Ascending aorta (tissue), 2 donors: ENCODE measurements around the gene IFNL1. TPM values are rescaled to one million over a fixed set of nuclear protein-coding genes. Genes with fewer than 3 reads are reported as not detected.
"Not testable (repeated sequence)": the region's sequence is repeated elsewhere in the genome, so short reads cannot be mapped to it uniquely, and the experiment has no call there.

Experiments
- DNase-seq, 2 donors: peaks; one replicate each; pipeline ENCODE4 v3.0.0-alpha.2; 2019; ENCODE audit warnings: low spot score in 2 of 2
- H3K27ac ChIP-seq, 2 donors: fragments of 200-600 bp; sonication (generic); one replicate each; pipeline ENCODE4 v1.5.1; 2016 to 2017; ENCODE audit warnings: mild to moderate bottlenecking in 1 of 2
- H3K27me3 ChIP-seq: fragments of 200-600 bp; sonication (generic); one replicate; pipeline ENCODE4 v1.5.1; 2017
- H3K36me3 ChIP-seq, 2 donors: fragments of 200-600 bp; sonication (generic); one replicate each; pipeline ENCODE4 v1.5.1; 2016
- H3K4me1 ChIP-seq, 2 donors: fragments of 200-600 bp; sonication (generic); one replicate each; pipeline ENCODE4 v1.5.1; 2016 to 2017; ENCODE audit warnings: mild to moderate bottlenecking in 1 of 2
- H3K4me3 ChIP-seq, 2 donors: fragments of 200-600 bp; sonication (generic); one replicate each; pipeline ENCODE4 v1.5.1; 2016 to 2017; ENCODE audit warnings: mild to moderate bottlenecking in 1 of 2
- H3K9me3 ChIP-seq, 2 donors: fragments of 200-600 bp; sonication (generic); one replicate each; pipeline ENCODE4 v1.5.1; 2016
- intact Hi-C: fragments of 100-400 bp; cut with DNase I; formaldehyde crosslinking; loops from one replicate; pipeline ENCODE4 v1.15.1; 2023
- total RNA-seq: library from RNA; depleted of rRNA; stranded (reverse); fragments of >200 nt; gene quantifications from one replicate; pipeline ENCODE4 v1.1.0, GENCODE V29; 2016
- TF ChIP-seq, protein P1 (sequence below), 3 experiments: fragments of 200-600 bp in 2 of 3; fragments of 450-650 bp in 1 of 3; sonication (generic) in 2 of 3; IDR thresholded peaks; one replicate each; pipeline ENCODE4 v1.5.1; 2016 to 2019; ENCODE audit warnings: antibody characterized with exemption in 3 of 3, mild to moderate bottlenecking in 1 of 3, moderate library complexity in 1 of 3

Gene IFNL1
- total RNA-seq, 1 donor from 2014 or later, result not detected

DNA sequence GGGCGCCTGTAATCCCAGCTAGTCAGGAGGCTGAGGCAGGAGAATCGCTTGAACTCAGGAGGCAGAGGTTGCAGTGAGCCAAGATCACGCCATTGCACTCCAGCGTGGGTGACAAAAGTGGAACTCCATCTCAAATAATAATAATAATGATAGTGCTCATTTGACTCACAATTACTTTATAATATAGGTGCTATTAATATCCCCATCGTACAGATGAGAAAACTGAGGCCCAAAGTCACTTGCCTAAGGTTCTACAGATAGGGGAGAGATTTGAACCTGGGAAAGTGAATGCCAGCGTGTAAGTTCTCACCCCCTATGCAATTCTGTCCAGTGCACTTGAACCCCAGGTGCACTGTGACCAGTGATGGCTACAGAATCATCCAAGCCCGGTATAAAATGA lies 33.7 kb downstream of the IFNL1 start:
- Histone ChIP-seq H3K9me3 (no peaks in the 10 kb centered on the region), H3K27me3 (no peaks in the 10 kb centered on the region), H3K36me3 (no peaks in the 10 kb centered on the region), H3K4me3 (no peak overlapping the region), H3K4me1 (no peaks in the 10 kb centered on the region), H3K27ac (no peak overlapping the region)
- TF ChIP-seq, protein P1, sequence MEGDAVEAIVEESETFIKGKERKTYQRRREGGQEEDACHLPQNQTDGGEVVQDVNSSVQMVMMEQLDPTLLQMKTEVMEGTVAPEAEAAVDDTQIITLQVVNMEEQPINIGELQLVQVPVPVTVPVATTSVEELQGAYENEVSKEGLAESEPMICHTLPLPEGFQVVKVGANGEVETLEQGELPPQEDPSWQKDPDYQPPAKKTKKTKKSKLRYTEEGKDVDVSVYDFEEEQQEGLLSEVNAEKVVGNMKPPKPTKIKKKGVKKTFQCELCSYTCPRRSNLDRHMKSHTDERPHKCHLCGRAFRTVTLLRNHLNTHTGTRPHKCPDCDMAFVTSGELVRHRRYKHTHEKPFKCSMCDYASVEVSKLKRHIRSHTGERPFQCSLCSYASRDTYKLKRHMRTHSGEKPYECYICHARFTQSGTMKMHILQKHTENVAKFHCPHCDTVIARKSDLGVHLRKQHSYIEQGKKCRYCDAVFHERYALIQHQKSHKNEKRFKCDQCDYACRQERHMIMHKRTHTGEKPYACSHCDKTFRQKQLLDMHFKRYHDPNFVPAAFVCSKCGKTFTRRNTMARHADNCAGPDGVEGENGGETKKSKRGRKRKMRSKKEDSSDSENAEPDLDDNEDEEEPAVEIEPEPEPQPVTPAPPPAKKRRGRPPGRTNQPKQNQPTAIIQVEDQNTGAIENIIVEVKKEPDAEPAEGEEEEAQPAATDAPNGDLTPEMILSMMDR (IDR thresholded peaks at IDR 0.05), result no peak
- no peak for DNase-seq
- intact Hi-C loops, result loop anchor here (5.0 to 10.0 kb wide), 2 partner anchors 145 to 368 kb away; no protein-coding TSS in a partner anchor

DNA sequence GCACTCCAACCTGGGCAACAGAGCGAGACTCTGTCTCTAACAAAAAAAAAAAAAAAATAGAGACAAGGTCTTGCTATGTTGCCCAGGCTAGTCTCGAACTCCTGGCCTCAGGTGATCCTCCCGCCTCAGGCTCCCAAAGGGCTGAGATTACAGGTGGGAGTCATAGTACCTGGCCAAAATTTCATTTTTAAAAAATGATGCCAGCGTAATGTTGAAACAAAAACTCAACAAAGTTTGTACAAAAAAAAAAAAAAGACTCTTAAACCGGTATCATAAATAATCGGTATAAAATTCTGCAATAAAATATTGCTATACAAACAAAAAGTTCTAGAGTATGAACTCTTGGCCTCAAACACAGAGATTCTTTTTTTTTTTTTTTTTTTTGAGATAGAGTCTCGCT lies 36.1 kb downstream of the IFNL1 start:
- no peaks in the 10 kb centered on the region for H3K27me3 ChIP-seq
- TF ChIP-seq, protein P1 (IDR thresholded peaks at IDR 0.05), result no peak
- intact Hi-C loops, result no loop called here
- H3K9me3 ChIP-seq, result no peaks in the 10 kb centered on the region
- DNase-seq, result no peak
- H3K4me1 ChIP-seq, result no peaks in the 10 kb centered on the region
- H3K4me3 ChIP-seq, result no peak overlapping the region
- no peak overlapping the region for H3K27ac ChIP-seq
- no peaks in the 10 kb centered on the region for H3K36me3 ChIP-seq

DNA sequence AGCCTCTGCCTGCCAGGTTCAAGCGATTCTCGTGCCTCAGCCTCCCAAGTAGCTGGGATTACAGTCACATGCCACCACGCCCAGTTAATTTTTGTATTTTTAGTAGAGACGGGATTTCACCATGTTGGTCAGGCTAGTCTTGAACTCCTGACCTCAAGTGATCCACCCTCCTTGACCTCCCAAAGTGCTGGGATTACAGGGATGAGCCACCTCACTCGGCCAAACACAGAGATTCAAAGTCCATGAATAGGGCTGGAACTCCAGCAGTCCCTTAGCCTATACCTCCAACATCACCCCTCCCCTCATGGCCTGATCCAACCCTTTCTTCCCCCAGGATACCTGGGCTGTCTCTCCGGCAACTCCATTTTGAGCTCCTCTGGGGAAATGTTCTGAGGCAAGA lies 36.5 kb downstream of the IFNL1 start:
- intact Hi-C loops, H3K27ac ChIP-seq, H3K4me1 ChIP-seq, H3K36me3 ChIP-seq, DNase-seq, H3K4me3 ChIP-seq, H3K9me3 ChIP-seq, H3K27me3 ChIP-seq: not testable (repeated sequence)

DNA sequence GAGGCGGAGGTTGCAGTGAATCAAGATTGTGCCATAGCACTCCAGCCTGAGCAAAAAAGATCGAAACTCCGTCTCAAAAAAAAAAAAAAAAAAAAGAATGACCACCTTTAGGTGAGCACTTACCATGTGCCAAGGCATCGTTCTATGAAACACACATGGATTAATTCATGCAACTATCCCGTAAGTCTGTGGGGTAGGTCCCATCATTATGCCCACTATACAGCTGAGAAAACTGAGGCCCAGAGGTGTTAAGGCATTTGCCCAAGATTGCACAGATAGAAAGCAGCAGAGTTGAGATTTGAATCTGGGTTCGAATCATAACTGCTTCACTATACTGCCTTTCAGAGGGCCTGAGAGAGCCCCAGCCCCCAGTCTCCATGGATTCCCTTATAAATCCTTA lies 37.3 kb downstream of the IFNL1 start:
- Histone ChIP-seq H3K4me1 (no peaks in the 10 kb centered on the region), H3K27me3 (no peaks in the 10 kb centered on the region), H3K4me3 (no peak overlapping the region), H3K36me3 (no peaks in the 10 kb centered on the region), H3K9me3 (no peaks in the 10 kb centered on the region), H3K27ac (no peak overlapping the region)
- no peak for DNase-seq
- intact Hi-C loops, result no loop called here
- TF ChIP-seq, protein P1 (IDR thresholded peaks at IDR 0.05), result no peak

DNA sequence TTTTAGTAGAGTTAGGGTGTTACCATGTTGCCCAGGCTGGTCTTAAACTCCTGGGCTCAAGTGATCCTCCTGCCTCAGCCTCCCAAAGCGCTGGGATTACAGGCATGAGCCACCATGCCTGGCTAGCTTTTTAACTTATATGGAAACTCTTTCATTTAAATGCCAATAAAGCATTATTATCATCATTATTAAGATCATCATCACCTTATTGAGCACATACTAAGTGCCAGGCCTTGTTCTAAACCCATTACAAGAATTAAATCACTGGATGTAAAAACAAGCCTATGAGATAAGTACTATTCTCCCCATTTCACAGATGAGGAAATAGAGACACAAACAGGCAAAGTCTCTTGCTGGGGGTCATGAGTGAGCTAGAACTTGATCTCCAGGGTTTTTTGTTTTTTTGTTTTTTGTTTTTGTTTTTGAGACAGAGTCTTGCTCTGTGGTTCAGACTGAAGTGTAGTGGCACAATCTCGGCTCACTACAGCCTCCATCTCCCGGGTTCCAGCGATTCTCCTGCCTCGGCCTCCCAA lies 38.3 kb downstream of the IFNL1 start:
- intact Hi-C loops, result no loop called here
- Histone ChIP-seq H3K27ac (no peak overlapping the region), H3K4me1 (no peaks in the 10 kb centered on the region), H3K36me3 (no peaks in the 10 kb centered on the region), H3K9me3 (no peaks in the 10 kb centered on the region), H3K4me3 (no peak overlapping the region), H3K27me3 (no peaks in the 10 kb centered on the region)
- DNase-seq, result no peak
- TF ChIP-seq, protein P1 (IDR thresholded peaks at IDR 0.05), result no peak

DNA sequence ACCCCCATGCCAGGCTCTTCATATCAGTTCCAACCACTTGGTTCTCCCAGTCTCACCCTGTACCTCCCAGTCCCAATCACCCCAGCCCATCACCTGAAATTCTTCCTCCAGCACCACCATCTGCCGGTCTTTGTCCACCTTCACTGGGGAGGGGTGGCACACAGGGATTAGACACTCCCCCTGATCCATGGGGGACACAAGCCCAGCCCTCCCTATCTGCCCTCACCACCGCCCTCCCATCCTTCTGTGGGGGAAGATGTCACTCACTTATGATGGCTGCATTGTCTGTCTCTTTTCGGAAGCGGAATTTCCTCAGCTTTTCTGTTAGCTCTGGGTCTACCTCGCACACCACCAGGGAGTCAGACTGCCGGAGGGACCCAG lies 39.0 kb downstream of the IFNL1 start:
- intact Hi-C loops, result no loop called here
- Histone ChIP-seq H3K27ac (peak overlapping the region; percentile 33 to 45), H3K36me3 (no peaks in the 10 kb centered on the region), H3K9me3 (no peaks in the 10 kb centered on the region), H3K4me3 (peak overlapping the region; percentile 21 to 40), H3K27me3 (no peaks in the 10 kb centered on the region), H3K4me1 (no peaks in the 10 kb centered on the region)
- DNase-seq, result no peak
- TF ChIP-seq, protein P1 (IDR thresholded peaks at IDR 0.05), result no peak
